ENCODE results near the gene AGTRAP.

DNA sequence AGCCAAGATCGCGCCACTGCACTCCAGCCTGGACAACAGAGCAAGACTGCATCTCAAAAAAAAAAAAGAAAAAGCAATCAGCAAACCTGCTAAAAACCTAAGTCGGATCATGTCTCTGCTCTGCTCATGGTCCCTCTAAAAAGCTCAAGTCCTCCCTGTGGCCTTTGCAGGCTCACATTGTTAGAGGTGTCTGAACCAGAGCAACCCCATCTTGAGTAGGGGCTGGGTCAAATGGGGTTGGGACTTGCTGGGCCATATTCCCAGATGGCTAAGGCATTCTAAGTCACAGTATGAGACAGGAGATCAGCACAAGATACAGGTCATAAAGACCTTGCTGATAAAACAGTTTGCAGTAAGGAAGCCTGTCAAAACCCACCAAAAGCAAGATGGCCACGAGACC, 47.4 kb upstream of the AGTRAP start:
- TF ChIP-seq, protein P1, sequence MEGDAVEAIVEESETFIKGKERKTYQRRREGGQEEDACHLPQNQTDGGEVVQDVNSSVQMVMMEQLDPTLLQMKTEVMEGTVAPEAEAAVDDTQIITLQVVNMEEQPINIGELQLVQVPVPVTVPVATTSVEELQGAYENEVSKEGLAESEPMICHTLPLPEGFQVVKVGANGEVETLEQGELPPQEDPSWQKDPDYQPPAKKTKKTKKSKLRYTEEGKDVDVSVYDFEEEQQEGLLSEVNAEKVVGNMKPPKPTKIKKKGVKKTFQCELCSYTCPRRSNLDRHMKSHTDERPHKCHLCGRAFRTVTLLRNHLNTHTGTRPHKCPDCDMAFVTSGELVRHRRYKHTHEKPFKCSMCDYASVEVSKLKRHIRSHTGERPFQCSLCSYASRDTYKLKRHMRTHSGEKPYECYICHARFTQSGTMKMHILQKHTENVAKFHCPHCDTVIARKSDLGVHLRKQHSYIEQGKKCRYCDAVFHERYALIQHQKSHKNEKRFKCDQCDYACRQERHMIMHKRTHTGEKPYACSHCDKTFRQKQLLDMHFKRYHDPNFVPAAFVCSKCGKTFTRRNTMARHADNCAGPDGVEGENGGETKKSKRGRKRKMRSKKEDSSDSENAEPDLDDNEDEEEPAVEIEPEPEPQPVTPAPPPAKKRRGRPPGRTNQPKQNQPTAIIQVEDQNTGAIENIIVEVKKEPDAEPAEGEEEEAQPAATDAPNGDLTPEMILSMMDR (IDR thresholded peaks at IDR 0.05; ENCODE audit: low read depth, low read length) = no peak
- TF ChIP-seq, protein P2, sequence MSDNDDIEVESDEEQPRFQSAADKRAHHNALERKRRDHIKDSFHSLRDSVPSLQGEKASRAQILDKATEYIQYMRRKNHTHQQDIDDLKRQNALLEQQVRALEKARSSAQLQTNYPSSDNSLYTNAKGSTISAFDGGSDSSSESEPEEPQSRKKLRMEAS (IDR thresholded peaks at IDR 0.05; ENCODE audit: low read depth, low read length) = no peak
- no peak for TF ChIP-seq POLR2A (IDR thresholded peaks at IDR 0.05; ENCODE audit: extremely low read depth, insufficient read length)
